K562 (cell line): ENCODE data around the gene ENG. TPM values are rescaled to one million over a fixed set of nuclear protein-coding genes. Genes with fewer than 3 reads are reported as not detected.

Source experiments
- C11orf30 ChIP-seq: fragments of 450-650 bp; IDR thresholded peaks from 2 replicates; pipeline ENCODE4 v1.6.1; 2016; ENCODE audit warnings: low read depth, mild to moderate bottlenecking
- CREM ChIP-seq: IDR thresholded peaks from 2 replicates; pipeline ENCODE4 v1.6.1; 2014; ENCODE audit warnings: antibody characterized with exemption, low read depth
- DACH1 ChIP-seq: fragments of 450-650 bp; IDR thresholded peaks from 2 replicates; pipeline ENCODE4 v1.6.1; 2018; ENCODE audit not compliant: partially characterized antibody
- GATA2 ChIP-seq: sonication (generic); formaldehyde crosslinking; IDR thresholded peaks from 2 replicates; pipeline ENCODE4 v1.4.0; 2020; ENCODE audit warnings: mild to moderate bottlenecking, missing genetic modification reagents
- NCOA4 ChIP-seq: fragments of 450-650 bp; IDR thresholded peaks from 2 replicates; pipeline ENCODE4 v1.6.1; 2018; ENCODE audit warnings: mild to moderate bottlenecking; ENCODE audit not compliant: partially characterized antibody
- XRCC5 ChIP-seq: fragments of 200-400 bp; formaldehyde crosslinking; IDR thresholded peaks from 2 replicates; pipeline ENCODE4 v1.6.1; 2017; ENCODE audit warnings: low read depth, mild to moderate bottlenecking, low read length
- ZFP36 ChIP-seq: fragments of 150-350 bp; IDR thresholded peaks from 2 replicates; pipeline ENCODE4 v1.6.1; 2018; ENCODE audit warnings: low read length, low read depth; ENCODE audit not compliant: partially characterized antibody
- ZNF133 ChIP-seq: fragments of 250-450 bp; sonication (Bioruptor Pico); IDR thresholded peaks from 2 replicates; pipeline ENCODE4 v1.4.0; 2020; ENCODE audit warnings: mild to moderate bottlenecking
- ZNF445 ChIP-seq: fragments of 250-450 bp; sonication (Bioruptor Pico); IDR thresholded peaks from 2 replicates; pipeline ENCODE4 v1.4.0; 2020; ENCODE audit warnings: low read depth, mild to moderate bottlenecking, moderate library complexity
- polyA plus RNA-seq, 8 experiments: library from polyadenylated mRNA; depleted of rRNA in 4 of 8; stranded (reverse) in 5 of 8; unstranded in 3 of 8; fragments of >200 nt; fragmentation: Nextera tagmentation in 2 of 8; fragmentation: Illumina TruSeq in 1 of 8; extraction: Ambion mirVana in 2 of 8; extraction: Trizol in 1 of 8; gene quantifications; 2 replicates each; pipeline versions ENCODE4 v1.2.1 to v1.2.3, GENCODE V29; 2011 to 2014; ENCODE audit warnings: inconsistent platforms in 1 of 8, missing spikeins in 1 of 8
- total RNA-seq, 7 experiments: library from RNA; depleted of rRNA in 6 of 7; stranded (reverse); fragments of >200 nt in 6 of 7; fragmentation: Illumina TruSeq in 2 of 7; extraction: Trizol in 2 of 7; gene quantifications; 2 replicates each; pipeline versions ENCODE4 v1.2.1 to v1.2.3, GENCODE V29; 2011 to 2021; ENCODE audit warnings: low replicate concordance in 1 of 7
- TF ChIP-seq, protein P1 (sequence below), 2 experiments: fragments of 450-650 bp in 1 of 2; sonication (generic) in 1 of 2; formaldehyde crosslinking in 1 of 2; IDR thresholded peaks; 2 replicates each; pipeline versions ENCODE4 v1.7.1 to v1.9.0; 2016 to 2022; ENCODE audit warnings: inconsistent platforms in 1 of 2, mild to moderate bottlenecking in 1 of 2, missing genetic modification reagents in 1 of 2
- TF ChIP-seq, protein P2 (sequence below): IDR thresholded peaks from 2 replicates; pipeline ENCODE4 v1.6.1; 2016; ENCODE audit warnings: missing genetic modification characterization, missing compliant biosample characterization
- TF ChIP-seq, protein P3 (sequence below): sonication (generic); formaldehyde crosslinking; IDR thresholded peaks from 2 replicates; pipeline ENCODE4 v1.8.1; 2023; ENCODE audit warnings: mild to moderate bottlenecking, missing genetic modification reagents

ENG gene
- total and polyA plus RNA-seq, 9 of the 15 experiments (the other 6 are each of a cell fraction or from before 2014, with no cell fraction given) = 0.04 to 0.40 (median 0.14) TPM; not detected in 1

DNA sequence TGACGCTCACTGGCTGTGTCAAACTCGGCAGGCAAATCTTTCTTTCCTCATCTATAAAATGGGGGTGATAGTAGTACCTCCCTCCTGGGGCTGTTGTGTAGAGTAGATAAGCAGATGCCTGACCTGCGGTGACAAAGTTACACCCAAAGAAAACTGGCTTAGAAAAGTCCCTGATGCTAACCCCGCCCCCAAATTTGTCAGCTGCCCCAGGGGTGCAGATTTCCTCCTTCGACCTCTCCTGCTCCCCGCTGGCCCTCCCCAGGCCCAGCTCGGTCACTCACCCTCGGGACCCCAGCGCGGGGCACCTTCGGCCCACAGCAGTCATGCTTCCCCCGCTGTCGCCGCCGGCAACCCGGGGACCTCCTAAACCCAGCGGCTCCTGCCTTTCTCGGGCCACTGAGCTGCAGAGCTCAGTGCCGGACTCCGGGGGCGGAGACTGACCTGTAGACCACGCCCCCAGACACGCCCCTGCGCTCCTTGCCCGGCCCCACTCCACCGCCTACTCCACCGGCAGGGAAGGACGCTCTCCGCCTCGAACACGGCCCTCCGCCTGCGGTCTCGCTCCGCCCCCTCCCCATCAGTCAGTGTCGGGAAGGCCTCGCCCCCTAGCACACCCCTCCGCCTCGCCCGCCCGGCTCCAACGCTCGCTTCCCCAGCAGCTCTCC, 83.4 kb downstream of the ENG start (continued):
- peak; percentile 22 for TF ChIP-seq DACH1
- TF ChIP-seq, protein P1, sequence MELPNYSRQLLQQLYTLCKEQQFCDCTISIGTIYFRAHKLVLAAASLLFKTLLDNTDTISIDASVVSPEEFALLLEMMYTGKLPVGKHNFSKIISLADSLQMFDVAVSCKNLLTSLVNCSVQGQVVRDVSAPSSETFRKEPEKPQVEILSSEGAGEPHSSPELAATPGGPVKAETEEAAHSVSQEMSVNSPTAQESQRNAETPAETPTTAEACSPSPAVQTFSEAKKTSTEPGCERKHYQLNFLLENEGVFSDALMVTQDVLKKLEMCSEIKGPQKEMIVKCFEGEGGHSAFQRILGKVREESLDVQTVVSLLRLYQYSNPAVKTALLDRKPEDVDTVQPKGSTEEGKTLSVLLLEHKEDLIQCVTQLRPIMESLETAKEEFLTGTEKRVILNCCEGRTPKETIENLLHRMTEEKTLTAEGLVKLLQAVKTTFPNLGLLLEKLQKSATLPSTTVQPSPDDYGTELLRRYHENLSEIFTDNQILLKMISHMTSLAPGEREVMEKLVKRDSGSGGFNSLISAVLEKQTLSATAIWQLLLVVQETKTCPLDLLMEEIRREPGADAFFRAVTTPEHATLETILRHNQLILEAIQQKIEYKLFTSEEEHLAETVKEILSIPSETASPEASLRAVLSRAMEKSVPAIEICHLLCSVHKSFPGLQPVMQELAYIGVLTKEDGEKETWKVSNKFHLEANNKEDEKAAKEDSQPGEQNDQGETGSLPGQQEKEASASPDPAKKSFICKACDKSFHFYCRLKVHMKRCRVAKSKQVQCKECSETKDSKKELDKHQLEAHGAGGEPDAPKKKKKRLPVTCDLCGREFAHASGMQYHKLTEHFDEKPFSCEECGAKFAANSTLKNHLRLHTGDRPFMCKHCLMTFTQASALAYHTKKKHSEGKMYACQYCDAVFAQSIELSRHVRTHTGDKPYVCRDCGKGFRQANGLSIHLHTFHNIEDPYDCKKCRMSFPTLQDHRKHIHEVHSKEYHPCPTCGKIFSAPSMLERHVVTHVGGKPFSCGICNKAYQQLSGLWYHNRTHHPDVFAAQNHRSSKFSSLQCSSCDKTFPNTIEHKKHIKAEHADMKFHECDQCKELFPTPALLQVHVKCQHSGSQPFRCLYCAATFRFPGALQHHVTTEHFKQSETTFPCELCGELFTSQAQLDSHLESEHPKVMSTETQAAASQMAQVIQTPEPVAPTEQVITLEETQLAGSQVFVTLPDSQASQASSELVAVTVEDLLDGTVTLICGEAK (IDR thresholded peaks at IDR 0.05) = no peak
- TF ChIP-seq, protein P1 (CRISPR knock-in tag; IDR thresholded peaks at IDR 0.05) = no peak
- TF ChIP-seq, protein P2, sequence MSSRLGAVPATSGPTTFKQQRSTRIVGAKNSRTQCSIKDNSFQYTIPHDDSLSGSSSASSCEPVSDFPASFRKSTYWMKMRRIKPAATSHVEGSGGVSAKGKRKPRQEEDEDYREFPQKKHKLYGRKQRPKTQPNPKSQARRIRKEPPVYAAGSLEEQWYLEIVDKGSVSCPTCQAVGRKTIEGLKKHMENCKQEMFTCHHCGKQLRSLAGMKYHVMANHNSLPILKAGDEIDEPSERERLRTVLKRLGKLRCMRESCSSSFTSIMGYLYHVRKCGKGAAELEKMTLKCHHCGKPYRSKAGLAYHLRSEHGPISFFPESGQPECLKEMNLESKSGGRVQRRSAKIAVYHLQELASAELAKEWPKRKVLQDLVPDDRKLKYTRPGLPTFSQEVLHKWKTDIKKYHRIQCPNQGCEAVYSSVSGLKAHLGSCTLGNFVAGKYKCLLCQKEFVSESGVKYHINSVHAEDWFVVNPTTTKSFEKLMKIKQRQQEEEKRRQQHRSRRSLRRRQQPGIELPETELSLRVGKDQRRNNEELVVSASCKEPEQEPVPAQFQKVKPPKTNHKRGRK = no peak
- TF ChIP-seq XRCC5 = no peak
- no peak for TF ChIP-seq ZFP36
- TF ChIP-seq C11orf30 = no peak
- no peak for TF ChIP-seq ZNF445 (CRISPR knock-in tag)
- TF ChIP-seq, protein P3, sequence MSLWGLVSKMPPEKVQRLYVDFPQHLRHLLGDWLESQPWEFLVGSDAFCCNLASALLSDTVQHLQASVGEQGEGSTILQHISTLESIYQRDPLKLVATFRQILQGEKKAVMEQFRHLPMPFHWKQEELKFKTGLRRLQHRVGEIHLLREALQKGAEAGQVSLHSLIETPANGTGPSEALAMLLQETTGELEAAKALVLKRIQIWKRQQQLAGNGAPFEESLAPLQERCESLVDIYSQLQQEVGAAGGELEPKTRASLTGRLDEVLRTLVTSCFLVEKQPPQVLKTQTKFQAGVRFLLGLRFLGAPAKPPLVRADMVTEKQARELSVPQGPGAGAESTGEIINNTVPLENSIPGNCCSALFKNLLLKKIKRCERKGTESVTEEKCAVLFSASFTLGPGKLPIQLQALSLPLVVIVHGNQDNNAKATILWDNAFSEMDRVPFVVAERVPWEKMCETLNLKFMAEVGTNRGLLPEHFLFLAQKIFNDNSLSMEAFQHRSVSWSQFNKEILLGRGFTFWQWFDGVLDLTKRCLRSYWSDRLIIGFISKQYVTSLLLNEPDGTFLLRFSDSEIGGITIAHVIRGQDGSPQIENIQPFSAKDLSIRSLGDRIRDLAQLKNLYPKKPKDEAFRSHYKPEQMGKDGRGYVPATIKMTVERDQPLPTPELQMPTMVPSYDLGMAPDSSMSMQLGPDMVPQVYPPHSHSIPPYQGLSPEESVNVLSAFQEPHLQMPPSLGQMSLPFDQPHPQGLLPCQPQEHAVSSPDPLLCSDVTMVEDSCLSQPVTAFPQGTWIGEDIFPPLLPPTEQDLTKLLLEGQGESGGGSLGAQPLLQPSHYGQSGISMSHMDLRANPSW = no peak
- TF ChIP-seq NCOA4 = no peak
- peak; percentile 53; the same call in 1 of the 2 replicates for TF ChIP-seq CREM
- peak; percentile 40; the same call in 1 of the 2 replicates for TF ChIP-seq GATA2
- TF ChIP-seq ZNF133 (CRISPR knock-in tag) = no peak
